Liver (tissue), 9 donors: ENCODE measurements around the gene TINAG. TPM values are rescaled to one million over a fixed set of nuclear protein-coding genes. Genes with fewer than 3 reads are reported as not detected.

ENCODE experiments used
- DNase-seq: peaks from one replicate; pipeline ENCODE4 v3.0.0-alpha.2; 2017; ENCODE audit warnings: low spot score
- H3K27ac ChIP-seq, 2 donors: one replicate each; pipeline ENCODE4 v1.7.0; 2013; ENCODE audit warnings: inconsistent platforms in 2 of 2, low read length in 2 of 2, control low read depth in 1 of 2, low read depth in 1 of 2, mild to moderate bottlenecking in 1 of 2
- H3K27me3 ChIP-seq, 4 donors: one replicate each; pipeline versions ENCODE4 v1.6.1 to v1.7.0; 2013; ENCODE audit warnings: low read length in 3 of 4, inconsistent platforms in 1 of 4, mild to moderate bottlenecking in 1 of 4, moderate library complexity in 1 of 4; ENCODE audit not compliant: control insufficient read depth in 4 of 4, insufficient read depth in 4 of 4
- H3K36me3 ChIP-seq, 4 donors: one replicate each; pipeline versions ENCODE4 v1.6.1 to v1.7.0; 2013; ENCODE audit warnings: low read length in 3 of 4, mild to moderate bottlenecking in 3 of 4, low read depth in 1 of 4, moderate library complexity in 1 of 4; ENCODE audit not compliant: control insufficient read depth in 4 of 4, insufficient read depth in 3 of 4
- H3K4me1 ChIP-seq, 4 donors: one replicate each; pipeline versions ENCODE4 v1.6.1 to v1.7.0; 2013; ENCODE audit warnings: low read length in 3 of 4, mild to moderate bottlenecking in 3 of 4, moderate library complexity in 1 of 4; ENCODE audit not compliant: control insufficient read depth in 4 of 4, insufficient read depth in 4 of 4
- H3K4me3 ChIP-seq, 3 donors: one replicate each; pipeline versions ENCODE4 v1.6.1 to v1.7.0; 2013; ENCODE audit warnings: low read length in 3 of 3, control low read depth in 1 of 3, low read depth in 1 of 3, mild to moderate bottlenecking in 1 of 3
- H3K9ac ChIP-seq, 2 donors: one replicate each; pipeline ENCODE4 v1.7.0; 2013; ENCODE audit warnings: low read length in 2 of 2, mild to moderate bottlenecking in 2 of 2, moderate library complexity in 2 of 2, control low read depth in 1 of 2, low read depth in 1 of 2
- H3K9me3 ChIP-seq, 4 donors: one replicate each; pipeline versions ENCODE4 v1.6.1 to v1.7.0; 2013; ENCODE audit warnings: low read length in 3 of 4; ENCODE audit not compliant: control insufficient read depth in 4 of 4
- ATF3 ChIP-seq: IDR thresholded peaks from 2 replicates; pipeline ENCODE4 v1.6.1; 2016; ENCODE audit warnings: antibody characterized with exemption
- CTCF ChIP-seq: fragments of 150-350 bp; IDR thresholded peaks from 2 replicates; pipeline ENCODE4 v1.5.1; 2017; ENCODE audit warnings: improper control_type of control experiment, low read depth, low read length; ENCODE audit not compliant: missing input control
- EGR1 ChIP-seq, 2 donors: IDR thresholded peaks; 2 replicates each; pipeline ENCODE4 v1.6.1; 2016 to 2018; ENCODE audit warnings: antibody characterized with exemption in 2 of 2, low read depth in 2 of 2
- FOXA1 ChIP-seq: IDR thresholded peaks from 2 replicates; pipeline ENCODE4 v1.6.1; 2016; ENCODE audit warnings: antibody characterized with exemption
- FOXA2 ChIP-seq: IDR thresholded peaks from 2 replicates; pipeline ENCODE4 v1.6.1; 2016; ENCODE audit warnings: antibody characterized with exemption
- GABPA ChIP-seq, 2 donors: IDR thresholded peaks in 1 of 2; conservative IDR thresholded peaks in 1 of 2; 2 replicates each; pipeline ENCODE4 v1.6.1; 2016; ENCODE audit warnings: antibody characterized with exemption in 2 of 2, mild to moderate bottlenecking in 1 of 2, moderate library complexity in 1 of 2
- HNF4A ChIP-seq, 2 donors: conservative IDR thresholded peaks; 2 replicates each; pipeline ENCODE4 v1.6.1; 2016; ENCODE audit warnings: antibody characterized with exemption in 2 of 2, mild to moderate bottlenecking in 2 of 2
- HNF4G ChIP-seq: IDR thresholded peaks from 2 replicates; pipeline ENCODE4 v1.6.1; 2016; ENCODE audit warnings: antibody characterized with exemption
- JUND ChIP-seq, 2 donors: IDR thresholded peaks; 2 replicates each; pipeline ENCODE4 v1.6.1; 2016; ENCODE audit warnings: antibody characterized with exemption in 2 of 2
- MAX ChIP-seq: IDR thresholded peaks from 2 replicates; pipeline ENCODE4 v1.6.1; 2016; ENCODE audit warnings: antibody characterized with exemption
- NR2F2 ChIP-seq: IDR thresholded peaks from 2 replicates; pipeline ENCODE4 v1.6.1; 2016; ENCODE audit warnings: antibody characterized with exemption
- SP1 ChIP-seq: IDR thresholded peaks from 2 replicates; pipeline ENCODE4 v1.6.1; 2018; ENCODE audit warnings: antibody characterized with exemption, mild to moderate bottlenecking
- YY1 ChIP-seq: IDR thresholded peaks from 2 replicates; pipeline ENCODE4 v1.6.1; 2016; ENCODE audit warnings: antibody characterized with exemption, mild to moderate bottlenecking
- ZBTB33 ChIP-seq: IDR thresholded peaks from 2 replicates; pipeline ENCODE4 v1.6.1; 2016; ENCODE audit warnings: antibody characterized with exemption
- WGBS: extraction: QIAGEN DNeasy Blood & Tissue Kit; methylation state at CpG from one replicate; pipeline ENCODE4 v1.1.7; 2013; 5-methylcytosine and 5-hydroxymethylcytosine counted together
- polyA plus RNA-seq, 2 donors: library from polyadenylated mRNA; stranded (reverse) in 1 of 2; unstranded in 1 of 2; fragments of 200-250 nt in 1 of 2; fragments of >200 nt in 1 of 2; fragmentation: Nextera tagmentation in 1 of 2; extraction: Ambion mirVana in 1 of 2; gene quantifications; one replicate each; pipeline versions ENCODE4 v1.2.1 to v1.2.3, GENCODE V29; 2013 to 2015
- total RNA-seq, 2 donors: library from RNA; depleted of rRNA; stranded (reverse); fragments of >200 nt; gene quantifications; one replicate each; pipeline ENCODE4 v1.2.3, GENCODE V29; 2014
- donor health status: healthy.
- donor health status: healthy.
- donor health status: healthy.
- donor health status: healthy.
- donor health status: healthy.

Gene TINAG
- total and polyA plus RNA-seq, 4 donors: not detected

- TF ChIP-seq CTCF (no peak), GABPA (IDR thresholded peaks at IDR 0.05 in 1 of 2, conservative IDR thresholded peaks at IDR 0.05 in 1 of 2) (no peak), MAX (no peak), NR2F2 (no peak), EGR1 (IDR thresholded peaks at IDR 0.05; ENCODE audit: low read depth in 2 of 2) (no peak), FOXA2 (no peak), HNF4A (conservative IDR thresholded peaks at IDR 0.05) (no peak), HNF4G (no peak), FOXA1 (no peak)
Observed at GRCh38 chr6:54308986-54309315, 710 bp downstream of the TINAG start (continued).

- Histone ChIP-seq H3K9me3 (no peaks in the 10 kb centered on the region), H3K27me3 (no peaks in the 10 kb centered on the region), H3K9ac (no peak overlapping the region), H3K4me3 (no peak overlapping the region), H3K36me3 (no peaks in the 10 kb centered on the region), H3K27ac (no peak overlapping the region), H3K4me1 (no peaks in the 10 kb centered on the region)
- DNase-seq: no peak
- 76% methylated on average over 1 of the region's 1 CpG for WGBS
- TF ChIP-seq NR2F2 (no peak), JUND (IDR thresholded peaks at IDR 0.05) (no peak), FOXA2 (no peak), YY1 (no peak), EGR1 (IDR thresholded peaks at IDR 0.05; ENCODE audit: low read depth in 2 of 2) (no peak), CTCF (no peak), ATF3 (no peak), MAX (no peak), ZBTB33 (no peak)
Observed at GRCh38 chr6:54310377-54311152, 2.3 kb downstream of the TINAG start.

- no peaks in the 10 kb centered on the region for H3K4me1 ChIP-seq
- no peak overlapping the region for H3K9ac ChIP-seq
- TF ChIP-seq HNF4A (conservative IDR thresholded peaks at IDR 0.05) (no peak), ATF3 (no peak), YY1 (no peak), ZBTB33 (no peak), SP1 (no peak), FOXA1 (no peak), MAX (no peak), GABPA (IDR thresholded peaks at IDR 0.05 in 1 of 2, conservative IDR thresholded peaks at IDR 0.05 in 1 of 2) (no peak), FOXA2 (no peak), EGR1 (IDR thresholded peaks at IDR 0.05; ENCODE audit: low read depth in 2 of 2) (no peak)
- WGBS: 80% methylated on average over 4 of the region's 4 CpGs
- no peaks in the 10 kb centered on the region for H3K36me3 ChIP-seq
- no peak for DNase-seq
- H3K27ac ChIP-seq: no peak overlapping the region
- no peak overlapping the region for H3K4me3 ChIP-seq
- no peaks in the 10 kb centered on the region for H3K27me3 ChIP-seq
- no peaks in the 10 kb centered on the region for H3K9me3 ChIP-seq
Observed at GRCh38 chr6:54315656-54316055, 7.4 kb downstream of the TINAG start.
